Activated B cell treated with CpG ODN at 0.5 μM for 24 hours (primary cell): ENCODE data around the gene SCN2B. TPM values are rescaled to one million over a fixed set of nuclear protein-coding genes. Genes with fewer than 3 reads are reported as not detected.

Experiments
- ATAC-seq: fragments of 200-7000 bp; cut with Tn5 transposase; one replicate; pipeline ENCODE4 v1.10.0; 2021; ENCODE audit warnings: low read depth, mild to moderate bottlenecking, moderate library complexity
- CTCF ChIA-PET: fragments of 350-600 bp; sonication (Branson Sonifier 250); formaldehyde crosslinking; loops from one replicate; lab custom pipeline; 2021; ENCODE audit warnings: antibody characterized with exemption; lab: Charles Lee
- POLR2A ChIA-PET: fragments of 350-600 bp; sonication (Branson Sonifier 250); formaldehyde crosslinking; loops from one replicate; lab custom pipeline; 2021; ENCODE audit warnings: antibody characterized with exemption; lab: Charles Lee
- DNase-seq: peaks from one replicate; pipeline ENCODE4 v3.0.0; 2022
- H3K27ac Mint-ChIP-seq: one replicate; pipeline ENCODE4 v1.8.0; 2020; ENCODE audit warnings: mixed read lengths
- H3K27me3 Mint-ChIP-seq: one replicate; pipeline ENCODE4 v1.8.0; 2021; ENCODE audit warnings: mixed read lengths
- H3K36me3 Mint-ChIP-seq: one replicate; pipeline ENCODE4 v1.8.0; 2021; ENCODE audit warnings: low read depth, mixed read lengths
- H3K4me1 Mint-ChIP-seq: one replicate; pipeline ENCODE4 v1.8.0; 2021; ENCODE audit warnings: mixed read lengths
- H3K4me3 Mint-ChIP-seq: one replicate; pipeline ENCODE4 v1.8.0; 2020; ENCODE audit warnings: mild to moderate bottlenecking, mixed read lengths
- H3K9me3 Mint-ChIP-seq: one replicate; pipeline ENCODE4 v1.8.0; 2020; ENCODE audit warnings: mixed read lengths
- CTCF ChIP-seq: fragments of 200-600 bp; IDR thresholded peaks from one replicate; pipeline ENCODE4 v1.8.0; 2022; ENCODE audit warnings: antibody characterized with exemption, mild to moderate bottlenecking
- intact Hi-C: fragments of 100-400 bp; cut with micrococcal nuclease; formaldehyde crosslinking; loops from one replicate; pipeline ENCODE4 v1.15.1; 2024
- total RNA-seq: library from RNA; stranded (reverse); gene quantifications from 2 replicates; pipeline ENCODE4 v1.2.3, GENCODE V29; 2022

The SCN2B gene
- total RNA-seq, 1 donor from 2014 or later, result not detected

GRCh38 chr11:118148240-118148639, 28.2 kb downstream of the SCN2B start:
- no peaks in the 10 kb centered on the region for H3K9me3 Mint-ChIP-seq
- peaks cover 58% of the 10 kb centered on the region for H3K27me3 Mint-ChIP-seq
- intact Hi-C loops, result loop anchor here (5.0 kb wide), 1 partner anchor 419 kb away; the partner anchor contains the start of gene IFT46
- no peak overlapping the region for H3K27ac Mint-ChIP-seq
- ChIA-PET CTCF (interaction anchor here (1.0 to 1.2 kb wide), 2 partner anchors 23 to 24 kb away, joined by 3 to 4 read pairs; no protein-coding TSS in a partner anchor), POLR2A (no interaction called here)
- no peak for ATAC-seq
- H3K4me1 Mint-ChIP-seq, result peaks cover 5% of the 10 kb centered on the region
- H3K4me3 Mint-ChIP-seq, result no peak overlapping the region
- no peak for DNase-seq
- no peak for TF ChIP-seq CTCF
- no peaks in the 10 kb centered on the region for H3K36me3 Mint-ChIP-seq

- ChIA-PET POLR2A (no interaction called here), CTCF (interaction anchor here (1.0 kb wide), 1 partner anchor 25 kb away, joined by 3 read pairs; no protein-coding TSS in a partner anchor)
- Mint-ChIP-seq H3K27ac (no peak overlapping the region), H3K27me3 (peaks cover 66% of the 10 kb centered on the region), H3K4me3 (peak overlapping the region; percentile 13), H3K9me3 (no peaks in the 10 kb centered on the region), H3K4me1 (peaks cover 5% of the 10 kb centered on the region), H3K36me3 (no peaks in the 10 kb centered on the region)
- ATAC-seq (no peak), DNase-seq (no peak)
- TF ChIP-seq CTCF, result no peak
- intact Hi-C loops, result loop anchor here (5.0 kb wide), 1 partner anchor 420 kb away; the partner anchor contains the start of gene IFT46
These were observed 28.9 kb downstream of the SCN2B start for GRCh38 chr11:118147502-118147901.

GRCh38 chr11:118146554-118146953, 29.9 kb downstream of the SCN2B start:
- no peaks in the 10 kb centered on the region for H3K9me3 Mint-ChIP-seq
- H3K36me3 Mint-ChIP-seq, result no peaks in the 10 kb centered on the region
- ATAC-seq, result no peak
- peak overlapping the region; percentile 76 for H3K4me3 Mint-ChIP-seq
- intact Hi-C loops, result loop anchor here (5.0 kb wide), 1 partner anchor 421 kb away; the partner anchor contains the start of gene IFT46
- no peak for DNase-seq
- ChIA-PET CTCF (interaction anchor here (1.3 to 5.1 kb wide), 2 partner anchors 24 to 342 kb away, joined by 4 to 46 read pairs; no protein-coding TSS in a partner anchor), POLR2A (no interaction called here)
- peaks cover 5% of the 10 kb centered on the region for H3K4me1 Mint-ChIP-seq
- no peak overlapping the region for H3K27ac Mint-ChIP-seq
- H3K27me3 Mint-ChIP-seq, result peaks cover 72% of the 10 kb centered on the region
- TF ChIP-seq CTCF, result no peak

GRCh38 chr11:118145285-118146227, 30.9 kb downstream of the SCN2B start:
- POLR2A ChIA-PET, result no interaction called here
- H3K27me3 Mint-ChIP-seq, result peaks cover 68% of the 10 kb centered on the region
- H3K36me3 Mint-ChIP-seq, result no peaks in the 10 kb centered on the region
- no peak for TF ChIP-seq CTCF
- CTCF ChIA-PET, result interaction anchor here (1.3 to 5.1 kb wide), 5 partner anchors 25 to 464 kb away, joined by 4 to 46 read pairs (median 4); no protein-coding TSS in a partner anchor
- DNase-seq, result peak; percentile 74
- H3K9me3 Mint-ChIP-seq, result no peaks in the 10 kb centered on the region
- no peak overlapping the region for H3K27ac Mint-ChIP-seq
- intact Hi-C loops, result loop anchor here (1.0 to 5.0 kb wide), 9 partner anchors 26 to 545 kb away; partner anchors contain the start of genes IFT46 and UBE4A
- peak overlapping the region; percentile 82 for H3K4me3 Mint-ChIP-seq
- peak; percentile 99 for ATAC-seq
- H3K4me1 Mint-ChIP-seq, result peaks cover 5% of the 10 kb centered on the region
